ENCODE data around the gene EML5.

Gene EML5

GRCh38 chr14:88829188-88829587, 36.4 kb upstream of the EML5 start:
- Histone ChIP-seq H3K79me2 (ENCODE audit: insufficient read depth, low read length) (no peaks in the 10 kb centered on the region), H2AFZ (ENCODE audit: low read depth, low read length, severe bottlenecking) (no peak overlapping the region), H3K9me3 (ENCODE audit: insufficient read depth, low read length) (no peaks in the 10 kb centered on the region), H3K27me3 (ENCODE audit: low read length) (no peaks in the 10 kb centered on the region), H3K9me2 (replicated peaks; ENCODE audit: insufficient read depth, low read length) (no peaks in the 10 kb centered on the region), H3K4me3 (ENCODE audit: insufficient read depth, low read length, poor library complexity, severe bottlenecking) (no peak overlapping the region), H4K20me1 (ENCODE audit: low read depth, low read length) (no peaks in the 10 kb centered on the region), H3F3A (ENCODE audit: insufficient read depth) (no peaks in the 10 kb centered on the region), H3K27ac (ENCODE audit: low read depth, low read length) (no peak overlapping the region), H3K4me2 (ENCODE audit: low read depth, low read length, poor library complexity, severe bottlenecking) (no peak overlapping the region), H3K9ac (ENCODE audit: low read length) (no peak overlapping the region), H3K36me3 (ENCODE audit: low read length) (no peaks in the 10 kb centered on the region)
- TF ChIP-seq EZH2phosphoT487 (conservative IDR thresholded peaks at IDR 0.05; ENCODE audit: low read length), result no peak
- TF ChIP-seq CTCF (IDR thresholded peaks at IDR 0.05; ENCODE audit: insufficient read depth, low read length, poor library complexity, severe bottlenecking), result no peak

GRCh38 chr14:88825503-88825902, 32.8 kb upstream of the EML5 start:
- Histone ChIP-seq H3K9me3 (ENCODE audit: insufficient read depth, low read length) (no peaks in the 10 kb centered on the region), H3K9ac (ENCODE audit: low read length) (no peak overlapping the region), H3K9me2 (replicated peaks; ENCODE audit: insufficient read depth, low read length) (no peaks in the 10 kb centered on the region), H3K27me3 (ENCODE audit: low read length) (no peaks in the 10 kb centered on the region), H3K36me3 (ENCODE audit: low read length) (no peaks in the 10 kb centered on the region), H2AFZ (ENCODE audit: low read depth, low read length, severe bottlenecking) (no peak overlapping the region), H3K79me2 (ENCODE audit: insufficient read depth, low read length) (no peaks in the 10 kb centered on the region), H3K4me2 (ENCODE audit: low read depth, low read length, poor library complexity, severe bottlenecking) (no peak overlapping the region), H3K4me3 (ENCODE audit: insufficient read depth, low read length, poor library complexity, severe bottlenecking) (no peak overlapping the region), H3F3A (ENCODE audit: insufficient read depth) (no peaks in the 10 kb centered on the region; the same call in 1 of the 2 replicates), H3K27ac (ENCODE audit: low read depth, low read length) (no peak overlapping the region), H4K20me1 (ENCODE audit: low read depth, low read length) (no peaks in the 10 kb centered on the region)
- TF ChIP-seq CTCF (IDR thresholded peaks at IDR 0.05; ENCODE audit: insufficient read depth, low read length, poor library complexity, severe bottlenecking), result no peak
- no peak for TF ChIP-seq EZH2phosphoT487 (conservative IDR thresholded peaks at IDR 0.05; ENCODE audit: low read length)

- Histone ChIP-seq H3K4me2 (ENCODE audit: low read depth, low read length, poor library complexity, severe bottlenecking) (peak overlapping the region; percentile 66), H3K9me2 (replicated peaks; ENCODE audit: insufficient read depth, low read length) (no peaks in the 10 kb centered on the region), H3K4me3 (ENCODE audit: insufficient read depth, low read length, poor library complexity, severe bottlenecking) (peak overlapping the region; percentile 57), H3F3A (ENCODE audit: insufficient read depth) (no peaks in the 10 kb centered on the region; the same call in 1 of the 2 replicates), H3K27me3 (ENCODE audit: low read length) (no peaks in the 10 kb centered on the region), H3K9me3 (ENCODE audit: insufficient read depth, low read length) (no peaks in the 10 kb centered on the region), H3K27ac (ENCODE audit: low read depth, low read length) (no peak overlapping the region), H3K36me3 (ENCODE audit: low read length) (no peaks in the 10 kb centered on the region), H4K20me1 (ENCODE audit: low read depth, low read length) (no peaks in the 10 kb centered on the region), H2AFZ (ENCODE audit: low read depth, low read length, severe bottlenecking) (peak overlapping the region; percentile 76), H3K9ac (ENCODE audit: low read length) (peak overlapping the region; percentile 58), H3K79me2 (ENCODE audit: insufficient read depth, low read length) (no peaks in the 10 kb centered on the region)
- TF ChIP-seq CTCF (IDR thresholded peaks at IDR 0.05; ENCODE audit: insufficient read depth, low read length, poor library complexity, severe bottlenecking), result no peak
- no peak for TF ChIP-seq EZH2phosphoT487 (conservative IDR thresholded peaks at IDR 0.05; ENCODE audit: low read length)
Measured at GRCh38 chr14:88825078-88825458, 32.3 kb upstream of the EML5 start.

All from SU-DHL-6 (cell line).